Measurements from ENCODE around the gene ANO7.

Gene ANO7

DNA sequence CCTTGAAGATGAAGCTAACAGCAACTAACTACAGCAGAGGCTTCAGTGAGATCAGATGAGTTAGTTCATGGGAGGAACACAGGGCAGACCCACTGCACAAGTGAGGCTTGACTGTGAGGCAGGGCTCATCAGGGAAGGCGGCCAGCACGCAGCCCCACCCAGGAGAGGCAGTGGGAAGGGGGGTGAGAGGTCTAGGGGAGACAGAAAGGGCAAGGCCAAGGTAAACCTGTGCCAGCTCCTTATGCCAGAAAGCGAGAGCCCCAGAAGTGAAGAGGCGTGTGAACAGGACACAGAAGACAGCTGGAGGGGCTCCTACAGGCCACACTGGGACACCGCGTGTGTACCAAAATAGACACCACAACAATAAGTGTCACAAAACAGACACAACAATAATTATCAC, 48.6 kb downstream of the ANO7 start:
- Histone ChIP-seq H3K14ac (ENCODE audit: low read length) (no peak overlapping the region), H3K18ac (ENCODE audit: low read length) (no peak overlapping the region), H3K4ac (ENCODE audit: low read depth, low read length) (no peak overlapping the region), H3K79me2 (ENCODE audit: control insufficient read depth, insufficient read depth, low read length, poor library complexity) (no peaks in the 10 kb centered on the region), H3K27me3 (ENCODE audit: insufficient read depth, low read length) (no peaks in the 10 kb centered on the region), H3K27ac (ENCODE audit: low read depth, low read length) (no peak overlapping the region), H2BK5ac (ENCODE audit: low read depth, low read length, poor library complexity) (no peak overlapping the region), H3K9ac (ENCODE audit: low read length) (no peak overlapping the region), H4K8ac (ENCODE audit: low read depth, low read length) (no peak overlapping the region), H2AK5ac (ENCODE audit: low read length) (no peak overlapping the region), H3K23ac (ENCODE audit: low read length) (no peak overlapping the region), H3K36me3 (ENCODE audit: control insufficient read depth in 1 of 2, insufficient read depth in 2 of 2, low read length in 2 of 2) (peaks cover 78 to 90% of the 10 kb centered on the region in 2 experiments), H3K9me3 (ENCODE audit: insufficient read depth, low read depth, low read length) (peaks cover 13% of the 10 kb centered on the region), H2BK12ac (ENCODE audit: low read length) (no peak overlapping the region), H3K4me2 (ENCODE audit: low read length) (no peak overlapping the region), H4K91ac (ENCODE audit: low read depth, low read length) (no peak overlapping the region), H4K12ac (ENCODE audit: low read depth, low read length) (no peak overlapping the region), H2BK120ac (ENCODE audit: insufficient read depth, low read length, poor library complexity) (no peak overlapping the region), H3K4me3 (ENCODE audit: low read depth, low read length) (no peak overlapping the region), H3K79me1 (ENCODE audit: low read length) (no peaks in the 10 kb centered on the region), H2AFZ (ENCODE audit: insufficient read depth, low read length, poor library complexity) (no peak overlapping the region), H3K4me1 (ENCODE audit: control insufficient read depth in 1 of 2, insufficient read depth in 2 of 2, low read length in 2 of 2) (no peaks in the 10 kb centered on the region)
- WGBS (ENCODE audit: extremely low coverage, insufficient coverage, insufficient read length) = no CpG with 5 or more reads among the region's 6 CpGs
- DNase-seq = no peak

DNA sequence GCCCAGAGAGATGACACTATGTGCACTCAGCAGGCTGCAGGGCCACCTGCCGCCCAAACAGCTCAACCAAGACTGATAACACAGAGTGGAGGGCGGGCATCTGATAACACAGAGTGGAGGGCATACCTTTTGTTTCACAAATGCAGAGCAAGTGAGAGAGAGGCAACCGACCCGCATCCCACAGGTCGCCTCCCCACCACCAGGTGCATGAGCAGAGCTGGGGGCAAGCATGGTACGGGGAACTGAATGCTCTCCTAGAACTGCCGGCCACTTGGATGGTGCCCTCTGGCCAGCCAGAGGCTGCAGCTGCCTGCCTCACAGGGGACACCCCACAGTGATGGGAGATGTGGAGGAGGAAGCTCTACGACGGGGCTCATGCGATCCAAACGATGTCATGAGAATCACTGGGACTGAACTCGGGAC, 49.5 kb downstream of the ANO7 start:
- Histone ChIP-seq H3K4me1 (ENCODE audit: control insufficient read depth in 1 of 2, insufficient read depth in 2 of 2, low read length in 2 of 2) (no peaks in the 10 kb centered on the region), H3K14ac (ENCODE audit: low read length) (no peak overlapping the region), H3K36me3 (ENCODE audit: control insufficient read depth in 1 of 2, insufficient read depth in 2 of 2, low read length in 2 of 2) (peaks cover 80 to 91% of the 10 kb centered on the region in 2 experiments), H3K27me3 (ENCODE audit: insufficient read depth, low read length) (no peaks in the 10 kb centered on the region), H3K4me3 (ENCODE audit: low read depth, low read length) (no peak overlapping the region), H2BK120ac (ENCODE audit: insufficient read depth, low read length, poor library complexity) (no peak overlapping the region), H2AFZ (ENCODE audit: insufficient read depth, low read length, poor library complexity) (no peak overlapping the region), H2BK5ac (ENCODE audit: low read depth, low read length, poor library complexity) (no peak overlapping the region), H3K18ac (ENCODE audit: low read length) (no peak overlapping the region), H3K79me1 (ENCODE audit: low read length) (no peaks in the 10 kb centered on the region), H3K4me2 (ENCODE audit: low read length) (no peak overlapping the region), H3K9me3 (ENCODE audit: insufficient read depth, low read depth, low read length) (peaks cover 13% of the 10 kb centered on the region), H2AK5ac (ENCODE audit: low read length) (no peak overlapping the region), H4K8ac (ENCODE audit: low read depth, low read length) (no peak overlapping the region), H4K91ac (ENCODE audit: low read depth, low read length) (no peak overlapping the region), H3K23ac (ENCODE audit: low read length) (no peak overlapping the region), H2BK12ac (ENCODE audit: low read length) (no peak overlapping the region), H3K9ac (ENCODE audit: low read length) (no peak overlapping the region), H3K4ac (ENCODE audit: low read depth, low read length) (no peak overlapping the region), H3K27ac (ENCODE audit: low read depth, low read length) (no peak overlapping the region), H3K79me2 (ENCODE audit: control insufficient read depth, insufficient read depth, low read length, poor library complexity) (no peaks in the 10 kb centered on the region), H4K12ac (ENCODE audit: low read depth, low read length) (no peak overlapping the region)
- no CpG with 5 or more reads among the region's 12 CpGs for WGBS (ENCODE audit: extremely low coverage, insufficient coverage, insufficient read length)
- DNase-seq = peak; percentile 72 to 81

DNA sequence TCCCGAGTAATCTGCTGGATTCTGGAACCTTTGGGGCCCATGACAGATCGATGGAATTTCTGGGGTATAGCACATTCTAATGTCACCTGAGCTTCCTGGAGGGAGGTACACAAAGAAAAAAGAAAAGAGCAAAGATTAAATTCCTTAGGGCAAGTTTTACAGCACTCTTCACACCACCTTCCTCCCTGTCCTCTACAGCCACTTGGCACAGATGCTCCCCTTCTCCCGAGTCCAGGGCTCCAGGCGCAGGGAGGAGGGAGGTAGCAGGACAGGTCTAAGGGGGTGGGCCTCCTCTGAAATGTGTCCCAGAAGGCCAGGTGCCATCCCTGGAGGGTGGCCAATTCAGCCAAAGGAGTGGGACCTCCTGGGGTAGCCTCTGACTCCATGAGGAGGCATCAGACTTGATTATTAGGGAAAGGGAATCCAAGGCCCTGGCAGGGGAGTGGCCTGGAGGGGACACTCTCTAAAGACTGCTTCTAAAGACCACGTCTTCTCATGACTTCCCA, 50.3 kb downstream of the ANO7 start:
- no peak overlapping the region for H3K27ac ChIP-seq (ENCODE audit: low read depth, low read length)
- no peaks in the 10 kb centered on the region for H3K27me3 ChIP-seq (ENCODE audit: insufficient read depth, low read length)
- H4K12ac ChIP-seq (ENCODE audit: low read depth, low read length) = no peak overlapping the region
- H3K9me3 ChIP-seq (ENCODE audit: insufficient read depth, low read depth, low read length) = peaks cover 13% of the 10 kb centered on the region
- H3K23ac ChIP-seq (ENCODE audit: low read length) = no peak overlapping the region
- no peaks in the 10 kb centered on the region for H3K79me2 ChIP-seq (ENCODE audit: control insufficient read depth, insufficient read depth, low read length, poor library complexity)
- no peak overlapping the region for H2AK5ac ChIP-seq (ENCODE audit: low read length)
- no CpG with 5 or more reads among the region's 5 CpGs for WGBS (ENCODE audit: extremely low coverage, insufficient coverage, insufficient read length)
- H3K4ac ChIP-seq (ENCODE audit: low read depth, low read length) = no peak overlapping the region
- H4K91ac ChIP-seq (ENCODE audit: low read depth, low read length) = no peak overlapping the region
- H3K18ac ChIP-seq (ENCODE audit: low read length) = no peak overlapping the region
- no peak overlapping the region for H4K8ac ChIP-seq (ENCODE audit: low read depth, low read length)
- no peak overlapping the region for H2AFZ ChIP-seq (ENCODE audit: insufficient read depth, low read length, poor library complexity)
- no peak overlapping the region for H3K4me2 ChIP-seq (ENCODE audit: low read length)
- DNase-seq = no peak
- H2BK5ac ChIP-seq (ENCODE audit: low read depth, low read length, poor library complexity) = no peak overlapping the region
- H3K9ac ChIP-seq (ENCODE audit: low read length) = no peak overlapping the region
- H3K4me1 ChIP-seq (ENCODE audit: control insufficient read depth in 1 of 2, insufficient read depth in 2 of 2, low read length in 2 of 2) = no peaks in the 10 kb centered on the region
- H2BK120ac ChIP-seq (ENCODE audit: insufficient read depth, low read length, poor library complexity) = no peak overlapping the region
- H3K36me3 ChIP-seq (ENCODE audit: control insufficient read depth in 1 of 2, insufficient read depth in 2 of 2, low read length in 2 of 2) = peaks cover 78 to 90% of the 10 kb centered on the region in 2 experiments
- no peak overlapping the region for H3K4me3 ChIP-seq (ENCODE audit: low read depth, low read length)
- no peak overlapping the region for H2BK12ac ChIP-seq (ENCODE audit: low read length)
- H3K79me1 ChIP-seq (ENCODE audit: low read length) = no peaks in the 10 kb centered on the region
- H3K14ac ChIP-seq (ENCODE audit: low read length) = no peak overlapping the region

DNA sequence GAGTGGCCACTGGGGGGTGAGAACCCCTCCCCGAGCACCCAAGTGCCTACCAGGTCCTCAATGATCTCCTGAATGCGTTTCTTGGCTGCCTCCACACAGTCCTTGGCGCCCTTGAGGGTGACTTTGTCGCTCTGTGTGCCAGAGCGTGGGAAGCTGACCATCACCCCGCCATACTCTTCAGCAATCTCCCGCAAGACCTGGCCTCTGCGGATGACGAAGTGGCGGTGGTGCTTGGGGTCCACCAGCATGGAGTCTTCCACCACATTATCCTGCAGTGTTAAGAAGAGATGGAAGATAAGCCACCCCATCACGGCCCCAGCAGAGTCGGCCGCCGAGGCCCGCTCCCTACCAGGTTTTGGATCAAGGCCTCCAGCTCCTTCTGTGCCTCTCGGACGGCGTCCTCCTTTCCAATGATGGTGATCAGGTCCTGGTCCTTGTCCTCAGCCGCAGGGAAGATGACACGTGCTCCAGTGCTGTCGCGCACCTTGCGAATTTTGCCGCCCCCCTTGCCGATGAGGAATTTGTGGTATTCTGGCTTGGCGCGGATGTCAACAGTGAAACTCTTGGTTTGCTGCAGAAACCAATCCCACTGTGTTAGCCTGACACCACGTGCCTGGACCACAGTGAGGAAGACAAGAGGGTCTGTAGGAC, 51.2 kb downstream of the ANO7 start:
- no peaks in the 10 kb centered on the region for H3K4me1 ChIP-seq (ENCODE audit: control insufficient read depth in 1 of 2, insufficient read depth in 2 of 2, low read length in 2 of 2)
- H3K9ac ChIP-seq (ENCODE audit: low read length) = no peak overlapping the region
- no peak for DNase-seq
- no peak overlapping the region for H3K4me3 ChIP-seq (ENCODE audit: low read depth, low read length)
- H3K79me1 ChIP-seq (ENCODE audit: low read length) = no peaks in the 10 kb centered on the region
- H4K91ac ChIP-seq (ENCODE audit: low read depth, low read length) = no peak overlapping the region
- H3K4me2 ChIP-seq (ENCODE audit: low read length) = no peak overlapping the region
- H4K12ac ChIP-seq (ENCODE audit: low read depth, low read length) = no peak overlapping the region
- no peak overlapping the region for H3K27ac ChIP-seq (ENCODE audit: low read depth, low read length)
- H2AK5ac ChIP-seq (ENCODE audit: low read length) = no peak overlapping the region
- WGBS (ENCODE audit: extremely low coverage, insufficient coverage, insufficient read length) = no CpG with 5 or more reads among the region's 28 CpGs
- peaks cover 13% of the 10 kb centered on the region for H3K9me3 ChIP-seq (ENCODE audit: insufficient read depth, low read depth, low read length)
- H3K18ac ChIP-seq (ENCODE audit: low read length) = no peak overlapping the region
- H2AFZ ChIP-seq (ENCODE audit: insufficient read depth, low read length, poor library complexity) = no peak overlapping the region
- no peak overlapping the region for H2BK12ac ChIP-seq (ENCODE audit: low read length)
- no peaks in the 10 kb centered on the region for H3K79me2 ChIP-seq (ENCODE audit: control insufficient read depth, insufficient read depth, low read length, poor library complexity)
- H3K27me3 ChIP-seq (ENCODE audit: insufficient read depth, low read length) = no peaks in the 10 kb centered on the region
- H3K36me3 ChIP-seq (ENCODE audit: control insufficient read depth in 1 of 2, insufficient read depth in 2 of 2, low read length in 2 of 2) = peaks cover 69 to 87% of the 10 kb centered on the region in 2 experiments
- H3K23ac ChIP-seq (ENCODE audit: low read length) = no peak overlapping the region
- no peak overlapping the region for H2BK120ac ChIP-seq (ENCODE audit: insufficient read depth, low read length, poor library complexity)
- no peak overlapping the region for H4K8ac ChIP-seq (ENCODE audit: low read depth, low read length)
- H3K14ac ChIP-seq (ENCODE audit: low read length) = no peak overlapping the region
- no peak overlapping the region for H3K4ac ChIP-seq (ENCODE audit: low read depth, low read length)
- H2BK5ac ChIP-seq (ENCODE audit: low read depth, low read length, poor library complexity) = no peak overlapping the region
